IMR-90 (cell line): ENCODE results near the gene OR2V2. TPM values are rescaled to one million over a fixed set of nuclear protein-coding genes. Genes with fewer than 3 reads are reported as not detected.
A peak's percentile ranks its signal among the peaks of the same experiment; 100 is the strongest.

Experiments used
- ATAC-seq: fragments of 200-7000 bp; cut with Tn5 transposase; 2 replicates; pipeline ENCODE4 v1.9.1; 2020; ENCODE audit warnings: low read depth, mild to moderate bottlenecking, moderate library complexity
- BruUV-seq: library from RNA; stranded (reverse); fragments of 400-500 nt; replicated peaks from 2 replicates; lab custom pipeline; 2021; lab: Mats Ljungman, UMichigan
- CTCF ChIA-PET: fragments of 300-600 bp; formaldehyde crosslinking; extraction: SDS; loops from one replicate; lab custom pipeline; 2021; ENCODE audit warnings: antibody characterized with exemption; lab: Yijun Ruan, JAX
- POLR2A ChIA-PET: fragments of 300-600 bp; sonication (Branson Sonifier 250); formaldehyde crosslinking; loops from one replicate; lab custom pipeline; 2022; ENCODE audit warnings: antibody characterized with exemption; ENCODE audit not compliant: unreplicated experiment; lab: Charles Lee
- DNase-seq: peaks from one replicate; pipeline ENCODE4 v3.0.0; 2013
- H2AFZ ChIP-seq: replicated peaks from 2 replicates; pipeline ENCODE3; 2013; ENCODE audit warnings: low read length, mild to moderate bottlenecking; ENCODE audit not compliant: poor library complexity
- H2AK5ac ChIP-seq: 2 replicates; pipeline ENCODE4 v1.6.1; 2013; ENCODE audit warnings: low read depth, low read length, inconsistent platforms
- H2AK9ac ChIP-seq: replicated peaks from 2 replicates; pipeline ENCODE3; 2013; ENCODE audit warnings: mild to moderate bottlenecking, low read depth, low read length, moderate library complexity; ENCODE audit not compliant: poor library complexity
- H2BK120ac ChIP-seq: 2 replicates; pipeline ENCODE4 v1.6.1; 2013; ENCODE audit warnings: low read depth, low read length, inconsistent platforms
- H2BK15ac ChIP-seq: 3 replicates; pipeline ENCODE4 v1.6.1; 2013; ENCODE audit warnings: low read depth, low read length, inconsistent platforms
- H2BK20ac ChIP-seq: 2 replicates; pipeline ENCODE4 v1.6.1; 2013; ENCODE audit warnings: low read depth, mild to moderate bottlenecking, inconsistent platforms, low read length, moderate library complexity
- H2BK5ac ChIP-seq: 2 replicates; pipeline ENCODE4 v1.6.1; 2013; ENCODE audit warnings: mild to moderate bottlenecking, low read depth, low read length, inconsistent platforms; ENCODE audit not compliant: poor library complexity, severe bottlenecking
- H3K14ac ChIP-seq: replicated peaks from 2 replicates; pipeline ENCODE4 v1.6.1; 2013; ENCODE audit warnings: low read depth, low read length, inconsistent platforms
- H3K18ac ChIP-seq: 2 replicates; pipeline ENCODE4 v1.6.1; 2013; ENCODE audit warnings: low read depth, low read length, control low read depth
- H3K23ac ChIP-seq: 2 replicates; pipeline ENCODE4 v1.6.1; 2013; ENCODE audit warnings: low read depth, low read length, inconsistent platforms
- H3K27ac ChIP-seq: 2 replicates; pipeline ENCODE4 v1.5.1; 2013; ENCODE audit warnings: mild to moderate bottlenecking, control low read depth, low read length; ENCODE audit not compliant: insufficient read depth
- H3K27me3 ChIP-seq: 2 replicates; pipeline ENCODE4 v1.6.1; 2013; ENCODE audit warnings: low read length; ENCODE audit not compliant: control insufficient read depth, insufficient read depth
- H3K36me3 ChIP-seq: 2 replicates; pipeline ENCODE4 v1.6.1; 2013; ENCODE audit warnings: low read length, mixed read lengths; ENCODE audit not compliant: control insufficient read depth, insufficient read depth
- H3K4ac ChIP-seq: 2 replicates; pipeline ENCODE4 v1.6.1; 2013; ENCODE audit warnings: low read depth, low read length, inconsistent platforms
- H3K4me1 ChIP-seq: 2 replicates; pipeline ENCODE4 v1.6.1; 2013; ENCODE audit warnings: low read length, mixed read lengths; ENCODE audit not compliant: control insufficient read depth, insufficient read depth
- H3K4me2 ChIP-seq: 2 replicates; pipeline ENCODE4 v1.6.1; 2013; ENCODE audit warnings: low read depth, mild to moderate bottlenecking, control low read depth, low read length, moderate library complexity
- H3K4me3 ChIP-seq: 2 replicates; pipeline ENCODE4 v1.5.1; 2013; ENCODE audit warnings: low read depth, mild to moderate bottlenecking, control low read depth, low read length, moderate library complexity; ENCODE audit not compliant: insufficient read depth
- H3K56ac ChIP-seq: 2 replicates; pipeline ENCODE4 v1.6.1; 2013; ENCODE audit warnings: low read length, inconsistent platforms; ENCODE audit not compliant: insufficient read depth; ENCODE audit errors: extremely low read depth
- H3K79me1 ChIP-seq, 2 experiments: 2 replicates each; pipeline ENCODE4 v1.6.1; 2013; ENCODE audit warnings: low read length in 2 of 2, inconsistent platforms in 1 of 2, low read depth in 1 of 2
- H3K9ac ChIP-seq: 2 replicates; pipeline ENCODE4 v1.6.1; 2013; ENCODE audit warnings: low read depth, low read length, control low read depth
- H3K9me1 ChIP-seq: 2 replicates; pipeline ENCODE4 v1.6.1; 2013; ENCODE audit warnings: low read length, inconsistent platforms; ENCODE audit not compliant: insufficient read depth
- H3K9me3 ChIP-seq: 2 replicates; pipeline ENCODE4 v1.6.1; 2013; ENCODE audit warnings: low read length; ENCODE audit not compliant: control insufficient read depth, insufficient read depth
- H4K20me1 ChIP-seq: 2 replicates; pipeline ENCODE4 v1.6.1; 2013; ENCODE audit warnings: low read length, inconsistent platforms; ENCODE audit not compliant: insufficient read depth
- H4K5ac ChIP-seq: 2 replicates; pipeline ENCODE4 v1.6.1; 2013; ENCODE audit warnings: mild to moderate bottlenecking, low read depth, low read length, control low read depth
- H4K8ac ChIP-seq, 2 experiments: 2 replicates each; pipeline ENCODE4 v1.6.1; 2013; ENCODE audit warnings: low read depth in 2 of 2, low read length in 2 of 2, control low read depth in 1 of 2, inconsistent platforms in 1 of 2
- H4K91ac ChIP-seq: 2 replicates; pipeline ENCODE4 v1.6.1; 2013; ENCODE audit warnings: low read depth, low read length, inconsistent platforms; ENCODE audit not compliant: insufficient read depth
- ELK1 ChIP-seq: fragments of 150-350 bp; IDR thresholded peaks from 2 replicates; pipeline ENCODE4 v1.6.1; 2016; ENCODE audit warnings: low read depth, mild to moderate bottlenecking, low read length, moderate library complexity, borderline replicate concordance
- USF2 ChIP-seq: fragments of 150-350 bp; IDR thresholded peaks from 2 replicates; pipeline ENCODE4 v1.6.1; 2017; ENCODE audit warnings: mild to moderate bottlenecking, antibody characterized with exemption, low read length, low read depth
- WGBS, 2 experiments: methylation state at CpG; one replicate each; pipeline versions ENCODE4 v1.1.5 to v1.1.7; 2013; ENCODE audit warnings: missing lambda C conversion rate in 2 of 2; ENCODE audit not compliant: insufficient read length in 1 of 2; ENCODE audit errors: extremely low coverage in 2 of 2; 5-methylcytosine and 5-hydroxymethylcytosine counted together
- dilution Hi-C: fragments of 300-500 bp; cut with HindIII; formaldehyde crosslinking; loops from one replicate; pipeline ENCODE4 v1.14.3; 2018; ENCODE audit warnings: low sequenced_read_pairs; ENCODE audit not compliant: unreplicated experiment
- in situ Hi-C: fragments of 300-500 bp; cut with MboI; formaldehyde crosslinking; loops from 3 replicates; pipeline ENCODE4 v1.14.3; 2019; ENCODE audit warnings: low sequenced_read_pairs, inconsistent platforms, mixed read lengths
- intact Hi-C: fragments of 100-400 bp; cut with micrococcal nuclease; formaldehyde crosslinking; loops from 2 replicates; pipeline ENCODE4 v1.10.0; 2022
- polyA plus RNA-seq, 3 experiments: library from polyadenylated mRNA; depleted of rRNA; stranded (reverse); fragments of >200 nt; gene quantifications; 2 replicates each; pipeline ENCODE4 v1.2.3, GENCODE V29; 2012; ENCODE audit warnings: low replicate concordance in 1 of 3
- total RNA-seq: library from RNA; depleted of rRNA; stranded (reverse); fragments of >200 nt; gene quantifications from 2 replicates; pipeline ENCODE4 v1.2.3, GENCODE V29; 2012; rRNA removed

OR2V2 gene
- total and polyA plus RNA-seq, 2 of the 4 experiments (the other 2 are of a cell fraction) = not detected

GRCh38 chr5:181207214-181207959 lies 60.0 kb downstream of the OR2V2 start (continued):
- no peak for TF ChIP-seq ELK1

GRCh38 chr5:181207960-181208253 lies 60.5 kb downstream of the OR2V2 start:
- no peaks in the 10 kb centered on the region; the same call in none of the 2 replicates for H3K27me3 ChIP-seq
- no peak overlapping the region for H3K18ac ChIP-seq
- ATAC-seq (no peak), DNase-seq (no peak)
- no peak overlapping the region for H2BK20ac ChIP-seq
- POLR2A ChIA-PET = interaction anchor here (0.6 to 1.0 kb wide), 2 partner anchors 16 to 916 kb away, joined by 3 read pairs; partner anchors contain the start of gene TRIM41
- H4K91ac ChIP-seq = no peak overlapping the region
- in situ Hi-C loops (no loop called here), intact Hi-C loops (loop anchor here (1.0 kb wide), 4 partner anchors 10 to 35 kb away; partner anchors contain the start of gene RACK1), dilution Hi-C loops (no loop called here)
- no peaks in the 10 kb centered on the region for H3K36me3 ChIP-seq
- no peak overlapping the region for H3K4me3 ChIP-seq
- no peak overlapping the region for H3K23ac ChIP-seq
- H3K56ac ChIP-seq = no peak overlapping the region
- no peak overlapping the region for H4K8ac ChIP-seq
- TF ChIP-seq USF2 = no peak
- H3K14ac ChIP-seq = no peak overlapping the region
- peaks cover 4% of the 10 kb centered on the region; the same call in 1 of the 2 replicates for H3K4me1 ChIP-seq
- no CpG with 5 or more reads among the region's 3 CpGs for WGBS, 2 experiments
- H2BK120ac ChIP-seq = no peak overlapping the region
- H2AK9ac ChIP-seq = no peak overlapping the region
- H3K9me3 ChIP-seq = no peaks in the 10 kb centered on the region
- no peak overlapping the region for H2AFZ ChIP-seq
- no peak overlapping the region for H3K27ac ChIP-seq
- no peaks in the 10 kb centered on the region for H3K79me1 ChIP-seq
- no peak overlapping the region for H2BK15ac ChIP-seq
- 0 out of 2 replicates have a peak, but pooled peaks cover 6% of the 10 kb centered on the region for H3K9me1 ChIP-seq
- no peaks in the 10 kb centered on the region for H4K20me1 ChIP-seq
- H2AK5ac ChIP-seq = no peak overlapping the region
- no TSS peak for BruUV-seq
- no peak overlapping the region for H3K4ac ChIP-seq
- no peak overlapping the region for H4K5ac ChIP-seq
- no peak overlapping the region for H3K9ac ChIP-seq
- no peak overlapping the region for H2BK5ac ChIP-seq
- peak overlapping the region; percentile 15; the same call in 1 of the 2 replicates for H3K4me2 ChIP-seq
- CTCF ChIA-PET = interaction anchor here (0.8 to 1.3 kb wide), 2 partner anchors 17 to 19 kb away, joined by 4 to 10 read pairs; no protein-coding TSS in a partner anchor

Other genes starting within 250 kb of the OR2V2 start
- gene BTNL8, start 248.4 kb upstream of the OR2V2 start, total RNA-seq = not detected in 2 replicates
- gene BTNL8, start 248.4 kb upstream of the OR2V2 start, polyA plus RNA-seq (2012; rRNA removed) = not detected in 2 replicates
- not detected in 2 replicates for gene BTNL3, start 158.7 kb upstream of the OR2V2 start, total RNA-seq
- not detected in 2 replicates for gene BTNL3, start 158.7 kb upstream of the OR2V2 start, polyA plus RNA-seq (2012; rRNA removed)
- gene BTNL9, start 107.3 kb upstream of the OR2V2 start, total RNA-seq = not detected in 2 replicates
- gene BTNL9, start 107.3 kb upstream of the OR2V2 start, polyA plus RNA-seq (2012; rRNA removed) = not detected in 2 replicates
- gene OR2V1, start 16.4 kb upstream of the OR2V2 start, total RNA-seq = not detected in 2 replicates
- gene OR2V1, start 16.4 kb upstream of the OR2V2 start, polyA plus RNA-seq (2012; rRNA removed) = not detected in 2 replicates
- gene TRIM7, start 57.6 kb downstream of the OR2V2 start, total RNA-seq = 0.54 and 0.83 TPM in 2 replicates
- 1.0 and 1.3 TPM in 2 replicates for gene TRIM7, start 57.6 kb downstream of the OR2V2 start, polyA plus RNA-seq (2012; rRNA removed)
- 5.9 and 6.9 TPM in 2 replicates for gene TRIM41, start 75.7 kb downstream of the OR2V2 start, total RNA-seq
- gene TRIM41, start 75.7 kb downstream of the OR2V2 start, polyA plus RNA-seq (2012; rRNA removed) = 15.7 and 16.9 TPM in 2 replicates
- 5,432 and 9,350 TPM in 2 replicates for gene RACK1, start 96.3 kb downstream of the OR2V2 start, total RNA-seq
- 4,263 and 4,589 TPM in 2 replicates for gene RACK1, start 96.3 kb downstream of the OR2V2 start, polyA plus RNA-seq (2012; rRNA removed)
- 2.3 and 3.9 TPM in 2 replicates for gene TRIM52, start 113.6 kb downstream of the OR2V2 start, total RNA-seq
- 6.1 and 6.9 TPM in 2 replicates for gene TRIM52, start 113.6 kb downstream of the OR2V2 start, polyA plus RNA-seq (2012; rRNA removed)
- gene OR4F3, start 219.7 kb downstream of the OR2V2 start, total RNA-seq = not detected in 2 replicates
- gene OR4F3, start 219.7 kb downstream of the OR2V2 start, polyA plus RNA-seq (2012; rRNA removed) = not detected in 2 replicates